Left lobe of liver (tissue), 2 donors: Measurements from ENCODE around the gene AFF3. TPM values are rescaled to one million over a fixed set of nuclear protein-coding genes. Genes with fewer than 3 reads are reported as not detected.
A peak's percentile ranks its signal among the peaks of the same experiment; 100 is the strongest.

Experiments used
- ATAC-seq: fragments of 200-7000 bp; cut with Tn5 transposase; one replicate; pipeline ENCODE4 v1.9.1; 2020; ENCODE audit warnings: mild to moderate bottlenecking, moderate library complexity
- DNase-seq: peaks from one replicate; pipeline ENCODE4 v3.0.0-alpha.2; 2020; ENCODE audit warnings: low spot score
- total RNA-seq: library from RNA; stranded (reverse); gene quantifications from one replicate; pipeline ENCODE4 v1.2.1, GENCODE V29; 2021
- donor health status: DM: no; HTN: no; CAD: no; lungs with moderate emphysema.
- donor health status: DM: no; HTN: yes; CAD: no.

Gene AFF3
- total RNA-seq, 1 donor from 2014 or later = 2.3 TPM

- DNase-seq (no peak), ATAC-seq (no peak)
These were observed 95.1 kb downstream of the AFF3 start for GRCh38 chr2:100046961-100047947.

- DNase-seq (no peak), ATAC-seq (no peak)
These were observed 97.4 kb downstream of the AFF3 start for GRCh38 chr2:100045000-100045399.

- no peak for ATAC-seq
These were observed 98.5 kb downstream of the AFF3 start for GRCh38 chr2:100043891-100044255.

DNA sequence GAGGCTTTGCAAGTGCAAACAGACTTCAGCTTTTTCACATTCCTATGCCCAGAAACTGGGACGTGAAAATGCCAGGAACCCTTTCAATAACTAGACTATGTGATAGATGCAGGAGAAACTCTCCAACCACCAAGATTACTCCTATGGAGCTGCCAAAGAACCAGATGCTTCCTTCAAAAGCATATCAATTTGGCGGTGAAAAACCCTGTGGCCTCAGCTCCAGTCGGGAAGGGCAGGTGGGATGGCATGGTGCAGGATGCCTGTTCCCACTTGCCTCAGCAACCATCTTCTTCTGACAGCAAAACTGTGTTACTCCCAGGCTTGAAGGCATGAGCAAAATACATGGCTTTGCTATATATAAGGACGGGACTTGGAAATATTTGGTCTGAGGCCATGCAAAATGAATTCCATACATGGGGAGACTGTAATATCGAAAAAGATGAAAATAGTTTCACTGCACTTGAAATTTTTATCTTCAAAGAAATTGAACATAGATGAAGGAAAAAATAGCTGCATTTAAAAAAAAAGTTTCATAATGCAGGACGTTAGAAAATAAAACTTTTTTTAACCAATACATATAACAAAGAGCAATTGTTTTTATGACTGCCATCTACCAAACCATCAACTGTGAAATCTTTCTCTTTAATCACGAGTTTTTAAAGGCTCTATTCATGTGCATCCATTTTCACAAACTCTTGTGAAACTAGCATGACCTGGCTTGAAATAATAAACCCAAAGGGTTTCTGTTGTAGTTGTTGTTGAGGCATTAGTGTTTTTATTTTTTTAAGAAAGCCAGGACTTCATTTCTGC is 99.1 kb downstream of the AFF3 start:
- ATAC-seq = no peak
- DNase-seq = no peak

More at GRCh38 chr2:100043891-100044255, 98.5 kb downstream of the AFF3 start:
- no peak for DNase-seq

GRCh38 chr2:100042562-100042961 is 99.8 kb downstream of the AFF3 start:
- ATAC-seq (no peak), DNase-seq (no peak)

DNA sequence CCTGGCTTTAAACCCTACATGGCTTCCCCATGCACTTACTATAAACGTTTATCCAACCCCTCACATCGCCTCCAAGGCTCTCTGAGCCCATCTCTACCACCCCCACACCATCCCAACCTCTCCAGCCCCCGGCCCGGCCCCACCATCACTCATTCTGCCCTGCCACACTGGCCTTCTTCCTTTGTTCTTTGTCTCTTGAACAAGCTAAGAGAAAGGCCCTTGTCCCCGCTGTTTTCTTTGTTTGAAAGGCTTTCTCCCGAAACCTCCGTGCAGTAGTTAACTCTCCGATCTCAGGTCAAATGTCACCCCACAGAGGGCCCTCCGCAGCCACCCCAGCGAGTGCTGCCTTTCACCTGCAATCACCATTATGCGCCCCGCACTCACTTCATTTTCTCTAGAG is 100.4 kb downstream of the AFF3 start:
- no peak for DNase-seq
- ATAC-seq = no peak

GRCh38 chr2:100041385-100041784 is 101.0 kb downstream of the AFF3 start:
- ATAC-seq = no peak
- no peak for DNase-seq

DNA sequence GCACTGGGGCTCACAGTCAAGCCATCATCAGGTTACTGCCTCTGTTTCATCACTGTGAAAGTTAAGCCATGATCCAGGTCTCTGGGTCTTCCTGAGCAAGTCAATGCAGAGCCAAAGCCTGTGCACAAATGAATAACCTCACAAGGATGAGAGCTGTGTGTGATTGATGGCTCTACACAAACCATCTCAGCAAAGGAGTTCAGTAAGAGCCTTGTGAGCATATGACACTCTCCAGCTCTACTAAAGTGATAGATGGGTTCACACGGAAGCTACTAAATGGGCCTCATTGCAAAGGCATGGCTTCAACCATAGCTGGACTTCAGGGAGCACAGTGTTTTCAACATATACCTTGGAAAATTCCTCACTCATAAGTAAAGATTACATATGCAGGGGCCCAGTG is 101.5 kb downstream of the AFF3 start:
- DNase-seq = no peak
- ATAC-seq = no peak

DNA sequence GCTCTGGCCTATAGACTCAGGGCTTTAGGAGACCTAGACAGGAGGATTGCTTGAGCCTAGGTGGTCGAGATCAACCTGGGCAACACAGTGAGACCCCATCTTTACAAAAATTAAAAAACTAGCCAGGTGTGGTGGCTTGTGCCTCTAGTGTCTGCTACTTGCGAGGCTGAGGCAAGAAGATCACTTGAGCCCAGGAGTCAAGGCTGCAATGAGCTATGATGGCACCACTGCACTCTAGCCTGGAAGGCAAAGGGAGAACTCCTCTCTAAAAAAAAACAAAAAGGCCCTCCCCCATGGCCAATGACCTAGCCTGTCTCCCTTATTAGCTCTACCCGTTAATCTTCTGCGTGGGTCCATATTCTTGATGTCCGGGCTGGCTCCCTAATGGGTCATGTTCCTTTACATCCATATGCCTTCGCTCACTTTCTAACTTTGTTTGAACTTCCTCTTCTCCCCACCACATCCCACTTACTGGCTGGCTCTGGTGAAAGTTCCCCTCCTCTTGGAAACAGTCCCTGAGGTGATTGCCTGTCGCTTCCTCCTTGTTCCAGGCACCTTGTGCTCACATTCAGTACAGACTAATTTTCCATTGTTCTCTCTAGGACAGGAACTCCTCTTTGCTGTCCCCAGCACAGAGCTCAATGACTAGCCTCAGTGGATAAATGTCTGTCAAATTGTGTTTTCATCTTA is 103.0 kb downstream of the AFF3 start:
- ATAC-seq = no peak
- DNase-seq = no peak

GRCh38 chr2:100038011-100038410 is 104.4 kb downstream of the AFF3 start:
- ATAC-seq (no peak), DNase-seq (no peak)

- no peak for ATAC-seq
- DNase-seq = no peak
These were observed 105.6 kb downstream of the AFF3 start for GRCh38 chr2:100036793-100037192.

DNA sequence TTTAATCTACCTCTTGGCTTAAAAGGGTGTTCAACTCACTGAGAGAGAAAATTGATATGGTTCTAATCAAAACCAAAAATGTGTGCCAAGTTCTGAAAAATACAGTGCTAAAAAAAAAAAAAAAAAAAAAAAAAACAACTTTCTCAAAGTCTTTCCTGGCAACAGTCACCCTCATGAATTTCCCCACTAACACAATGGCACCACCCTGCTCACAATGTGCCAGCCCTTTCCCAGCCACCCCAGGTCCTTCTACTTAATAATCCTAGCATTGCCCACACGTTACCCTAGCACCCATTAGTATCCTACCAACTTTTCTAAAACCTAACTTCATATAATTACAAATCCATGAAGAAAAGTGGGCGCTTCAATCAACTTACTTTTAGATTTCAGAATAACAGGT is 106.4 kb downstream of the AFF3 start:
- ATAC-seq = no peak
- no peak for DNase-seq

- no peak for ATAC-seq
These were observed 108.0 kb downstream of the AFF3 start for GRCh38 chr2:100034431-100034830.

DNA sequence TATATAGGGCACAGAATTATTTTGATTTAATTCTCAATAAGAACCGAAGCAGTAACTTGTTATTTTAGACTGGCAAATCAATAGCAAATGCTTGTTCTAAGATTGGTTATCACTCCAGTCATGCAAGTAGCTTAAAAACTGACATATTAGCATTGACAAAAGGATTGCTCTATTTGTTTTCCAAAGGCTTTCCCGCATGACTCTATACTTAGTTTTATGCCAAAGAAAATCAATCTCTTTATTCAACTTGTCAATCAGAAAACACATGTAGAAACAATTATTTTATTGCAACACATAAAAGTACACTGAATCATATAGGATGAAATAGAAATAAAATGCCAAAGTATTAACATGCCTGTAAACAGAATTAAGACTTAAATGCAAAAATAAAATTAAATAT is 108.4 kb downstream of the AFF3 start:
- ATAC-seq (no peak), DNase-seq (no peak)

More at GRCh38 chr2:100034431-100034830, 108.0 kb downstream of the AFF3 start:
- no peak for DNase-seq

DNA sequence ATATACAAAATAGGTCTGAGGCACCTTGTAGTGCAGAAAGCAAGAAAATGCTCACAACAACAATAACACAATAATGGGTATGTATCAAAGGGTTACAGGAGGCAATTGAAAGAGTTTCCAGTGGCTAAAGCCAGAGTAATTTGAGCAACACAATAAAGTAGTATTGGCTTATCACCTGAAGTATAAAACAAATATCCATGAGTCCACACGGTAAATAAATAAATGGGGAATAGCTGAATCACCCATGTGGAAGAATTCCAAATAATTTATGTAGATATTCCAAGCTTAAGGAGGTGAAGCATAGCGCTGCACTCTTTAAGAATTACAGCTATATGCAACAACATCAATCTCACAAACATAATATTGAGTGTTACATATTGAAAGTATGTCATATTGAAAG is 110.8 kb downstream of the AFF3 start:
- no peak for DNase-seq
- ATAC-seq = no peak

- ATAC-seq = no peak
- DNase-seq = no peak
These were observed 112.9 kb downstream of the AFF3 start for GRCh38 chr2:100029460-100029859.

GRCh38 chr2:100021791-100022340 is 120.5 kb downstream of the AFF3 start:
- no peak for DNase-seq
- ATAC-seq = no peak

DNA sequence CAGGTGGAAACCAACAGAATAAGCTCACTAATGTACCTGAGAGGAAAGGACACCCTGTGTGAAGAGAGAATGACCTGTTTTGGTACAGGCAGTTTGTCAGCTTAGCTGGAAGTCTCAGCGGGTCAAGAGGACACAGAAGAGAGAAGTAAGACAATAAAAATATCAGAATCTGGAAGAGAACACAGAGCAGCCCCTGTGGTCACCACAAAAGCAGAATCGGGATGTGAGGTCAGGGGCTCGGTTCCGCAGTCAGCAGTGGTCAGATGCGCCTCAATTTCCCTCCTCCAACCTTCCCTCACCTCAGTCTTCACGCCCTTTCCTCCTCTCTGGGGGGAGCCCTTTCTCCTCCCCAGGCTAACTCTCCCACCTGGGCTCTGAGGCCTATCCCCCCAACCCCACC is 122.9 kb downstream of the AFF3 start:
- ATAC-seq (peak; percentile 33), DNase-seq (no peak)

- DNase-seq = no peak
These were observed 123.8 kb downstream of the AFF3 start for GRCh38 chr2:100018341-100019193.

DNA sequence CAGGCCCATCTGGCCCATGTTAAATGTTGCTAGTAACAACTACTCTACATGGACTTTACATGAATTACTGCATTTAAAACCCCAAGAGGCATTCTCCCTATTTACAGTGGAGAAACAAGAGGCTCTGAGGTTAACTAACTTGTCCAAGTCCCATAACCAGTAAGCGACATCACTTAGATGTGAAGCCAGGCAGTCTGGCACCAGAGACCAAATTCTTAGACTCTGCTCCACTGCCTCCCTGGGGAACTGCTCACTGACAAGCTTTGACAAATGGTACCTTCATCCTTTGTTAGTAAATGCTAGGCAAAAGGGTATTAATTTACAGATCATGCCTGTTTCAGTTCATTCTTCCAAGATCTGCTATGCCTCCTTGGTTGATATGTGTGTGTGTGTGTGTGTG is 124.8 kb downstream of the AFF3 start:
- ATAC-seq (no peak), DNase-seq (no peak)

More at GRCh38 chr2:100018341-100019193, 123.8 kb downstream of the AFF3 start:
- no peak for ATAC-seq
